HG03460 (cell line): Measurements from ENCODE around the gene ARMC9.

Experiments used
- ATAC-seq: cut with Tn5 transposase; IDR thresholded peaks from one replicate; pipeline ENCODE4 v1.9.1; 2021; ENCODE audit not compliant: unreplicated experiment

Gene ARMC9

GRCh38 chr2:231411831-231412617 is 213.6 kb downstream of the ARMC9 start:
- peak; percentile 97 for ATAC-seq

GRCh38 chr2:231412618-231412963 is 214.2 kb downstream of the ARMC9 start:
- ATAC-seq = no peak

DNA sequence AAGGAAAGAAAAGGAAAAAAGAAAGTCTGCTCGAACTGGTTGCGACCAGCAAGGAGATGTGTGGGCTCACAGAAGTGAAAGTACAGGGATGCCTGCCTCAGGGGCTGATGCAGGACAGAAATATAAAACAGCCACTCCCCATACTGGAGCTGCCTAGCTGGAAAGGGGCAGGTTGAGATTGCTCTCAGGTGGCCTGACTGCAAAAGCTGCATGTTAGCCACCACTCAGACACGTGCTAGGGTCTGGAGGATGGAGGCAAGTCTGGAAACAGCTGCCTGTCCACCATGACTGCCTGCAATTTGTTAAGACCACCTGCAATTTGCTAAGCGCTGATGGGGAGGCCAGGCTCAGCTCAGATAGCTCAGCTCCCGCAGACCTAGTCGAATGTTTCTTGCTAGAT is 215.0 kb downstream of the ARMC9 start:
- ATAC-seq = no peak

GRCh38 chr2:231413921-231414476 is 215.6 kb downstream of the ARMC9 start:
- no peak for ATAC-seq

DNA sequence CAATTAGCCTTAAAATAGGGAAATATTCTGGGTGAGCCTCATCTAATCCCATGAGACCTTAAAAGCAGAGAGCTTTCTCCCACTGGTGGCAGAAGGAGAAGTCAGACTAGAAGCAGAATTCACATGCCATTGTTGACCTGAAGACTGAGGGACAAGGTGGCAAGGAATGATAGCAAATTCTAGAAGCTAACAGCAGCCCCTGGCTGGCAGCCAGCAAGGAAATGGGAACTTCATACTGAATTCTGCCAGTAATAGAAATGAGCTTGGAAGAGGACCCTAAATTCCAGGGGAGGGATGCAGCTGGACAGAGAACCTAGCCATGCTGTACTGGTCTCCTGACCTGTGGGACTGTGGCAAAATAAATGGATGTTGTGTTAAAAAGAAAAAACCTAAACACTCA is 216.6 kb downstream of the ARMC9 start:
- no peak for ATAC-seq

- no peak for ATAC-seq
Observed at GRCh38 chr2:231418820-231419640, 220.6 kb downstream of the ARMC9 start.

DNA sequence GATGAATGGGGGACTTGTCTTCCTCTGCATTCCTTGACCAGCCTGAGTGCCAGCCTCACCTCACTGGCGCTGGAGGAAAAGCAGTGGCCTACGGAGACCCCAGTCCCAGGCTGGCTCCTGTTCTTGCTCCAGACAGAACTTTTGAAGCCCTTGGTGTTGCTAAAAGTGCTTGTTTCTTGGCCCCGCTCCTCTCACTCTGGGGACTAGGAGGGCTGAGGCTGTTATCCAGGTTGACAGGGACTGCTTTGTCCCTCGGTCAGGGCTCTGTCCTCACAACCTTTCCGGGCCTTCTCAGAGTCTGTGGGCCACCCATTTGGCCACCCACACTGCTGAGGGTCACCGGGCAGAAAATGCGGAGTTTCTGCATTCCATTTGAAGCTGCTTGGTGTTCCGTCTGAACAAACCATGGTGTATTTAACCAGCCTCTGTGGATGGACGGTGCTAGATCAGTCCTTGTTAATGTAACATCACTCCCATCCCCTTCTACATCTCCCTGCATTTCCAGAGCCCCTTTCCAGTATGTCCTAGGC is 222.7 kb downstream of the ARMC9 start:
- no peak for ATAC-seq

DNA sequence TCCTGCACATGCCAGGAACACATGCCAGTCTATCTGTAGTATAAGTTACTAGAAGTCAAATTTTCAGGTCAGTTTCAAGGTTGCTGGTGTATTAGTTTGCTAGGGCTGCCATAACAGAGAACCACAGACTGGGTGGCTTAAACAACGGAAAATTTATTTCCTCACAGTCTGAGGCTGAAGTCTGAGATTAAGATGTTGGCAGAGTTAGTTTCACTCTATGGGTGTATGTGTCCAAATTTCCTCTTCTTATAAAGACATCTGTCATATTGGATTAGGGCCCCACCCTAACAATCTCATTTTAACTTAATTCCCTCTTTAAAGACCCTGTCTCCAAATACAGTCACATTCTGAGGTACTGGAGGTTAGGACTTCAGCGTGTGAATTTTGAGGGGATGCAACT is 223.6 kb downstream of the ARMC9 start:
- no peak for ATAC-seq

- no peak for ATAC-seq
Observed at GRCh38 chr2:231423176-231423575, 224.7 kb downstream of the ARMC9 start.
